ENCODE data around the gene HORMAD2.

The HORMAD2 gene

DNA sequence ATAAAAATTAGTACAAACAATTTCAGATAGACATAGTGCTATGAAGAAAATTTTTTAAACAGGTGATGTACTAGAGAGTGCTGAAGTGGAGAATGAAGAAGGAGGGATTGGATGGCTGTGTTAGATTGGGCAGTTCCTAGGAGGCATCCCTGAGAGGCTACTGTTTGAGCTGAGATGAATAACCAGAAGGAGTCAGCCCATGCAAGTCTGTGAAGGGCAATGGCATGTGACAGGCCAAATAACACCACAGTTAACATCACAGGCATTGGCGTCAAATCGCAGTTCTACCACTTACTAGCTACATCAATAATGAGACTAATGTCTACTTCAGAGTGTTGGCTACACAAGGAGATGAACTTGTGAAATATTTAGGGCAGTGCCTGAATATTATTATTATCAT lies 35.4 kb downstream of the HORMAD2 start:
- no peak for DNase-seq

DNA sequence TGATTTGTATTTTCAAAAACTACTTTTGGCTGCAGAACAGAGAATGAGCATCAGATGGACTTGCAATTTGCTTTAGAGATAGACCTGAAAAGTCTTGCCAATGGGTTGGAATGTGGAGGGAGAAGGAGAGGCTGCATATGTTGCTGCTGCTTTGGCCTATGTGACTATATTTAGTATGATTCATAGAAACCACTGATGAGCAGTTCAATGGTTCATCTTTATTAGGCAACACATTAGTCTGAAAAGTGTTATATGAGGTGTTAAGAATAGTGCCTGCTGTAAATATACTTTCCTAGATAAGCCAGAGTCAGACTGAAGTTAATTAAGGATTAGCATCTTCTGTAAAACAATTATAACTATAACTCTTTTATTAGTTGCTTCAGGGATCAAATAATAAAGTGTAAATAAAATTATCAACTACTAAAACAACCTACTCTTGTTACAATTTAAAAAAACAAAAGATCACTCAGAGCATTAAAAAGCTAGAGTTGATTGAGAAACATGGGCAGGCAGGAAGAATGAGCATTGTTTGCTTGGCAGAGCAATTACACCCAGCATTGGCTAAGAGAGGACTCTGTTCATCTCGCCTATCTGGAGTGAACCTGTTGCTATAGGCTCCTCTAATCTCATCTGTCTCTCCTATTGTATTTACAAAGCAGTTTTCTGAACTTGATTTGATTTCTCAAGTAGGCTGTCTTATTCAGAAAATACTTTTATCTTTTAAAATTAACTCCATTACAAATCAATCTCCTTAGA lies 36.3 kb downstream of the HORMAD2 start:
- no peak for DNase-seq

DNA sequence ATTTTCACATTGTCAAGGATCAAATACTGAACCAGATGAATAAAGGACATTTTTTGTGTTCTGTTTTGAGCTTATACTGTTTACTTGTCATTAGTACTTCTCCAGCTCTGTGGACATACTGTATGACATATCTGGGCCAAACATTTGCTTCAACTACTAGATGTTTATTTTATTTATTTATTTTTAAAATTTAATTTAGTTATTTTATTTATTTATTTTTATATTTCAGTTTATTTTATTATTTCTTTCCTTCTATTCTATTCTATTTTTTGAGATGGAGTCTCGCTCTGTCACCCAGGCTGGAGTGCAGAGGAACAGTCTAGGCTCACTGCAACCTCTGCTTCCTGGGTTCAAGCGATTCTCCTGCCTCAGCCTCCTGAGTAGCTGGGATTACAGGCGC lies 37.0 kb downstream of the HORMAD2 start:
- no peak for DNase-seq

DNA sequence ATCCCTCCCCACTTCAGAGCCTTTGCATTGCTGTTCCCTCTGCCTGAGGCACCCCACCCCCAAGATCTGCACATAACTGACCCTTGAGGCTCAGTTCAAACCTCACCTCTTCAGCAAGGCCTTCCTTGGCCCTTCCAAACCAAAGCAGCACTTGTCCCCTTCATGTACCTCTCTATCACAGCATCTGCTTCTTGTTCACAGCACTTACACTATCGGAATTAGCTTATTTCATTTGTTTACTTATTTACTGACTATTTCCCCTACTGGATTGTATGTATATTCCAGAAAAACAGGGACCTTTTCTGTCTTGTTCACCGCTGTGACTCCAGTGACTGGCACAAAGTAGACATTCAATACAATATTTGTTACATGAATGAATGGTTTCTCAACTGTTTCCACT lies 38.0 kb downstream of the HORMAD2 start:
- no peak for DNase-seq

DNA sequence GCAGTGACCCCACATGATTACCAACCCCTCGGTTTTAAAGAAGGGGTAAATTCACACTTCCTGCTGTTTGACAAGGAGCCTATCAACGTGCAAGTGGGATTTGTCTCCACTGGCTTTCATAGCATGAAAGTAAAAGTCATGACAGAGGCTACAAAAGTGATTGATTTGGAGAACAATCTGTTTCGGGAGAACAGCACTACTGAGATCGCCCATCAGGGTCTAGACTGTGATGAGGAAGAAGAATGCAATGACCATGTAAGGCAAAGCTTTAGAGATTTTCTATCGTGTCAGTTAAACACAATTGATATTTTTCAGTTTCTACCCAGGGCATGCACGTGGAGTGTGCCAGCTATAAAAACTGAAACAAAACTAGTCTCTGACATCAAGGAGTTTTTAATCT lies 41.7 kb downstream of the HORMAD2 start:
- DNase-seq, result no peak

DNA sequence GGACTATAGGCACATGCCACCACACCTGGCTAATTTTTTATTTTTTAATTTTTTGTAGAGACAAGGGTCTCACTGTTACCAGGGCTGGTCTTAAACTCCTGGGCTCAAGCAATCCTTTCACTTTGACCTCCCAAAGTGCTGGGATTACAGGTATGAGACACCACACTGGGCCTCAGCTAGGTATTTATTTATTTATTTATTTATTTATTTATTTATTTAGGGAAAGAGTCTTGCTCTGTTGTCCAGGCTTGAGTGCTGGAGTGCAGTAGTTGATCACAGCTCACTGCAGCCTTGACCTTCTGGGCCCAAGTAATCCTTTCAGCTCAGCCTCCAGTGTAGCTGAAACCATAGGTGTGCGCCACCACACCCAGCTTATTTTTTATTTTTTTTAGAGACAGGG lies 43.2 kb downstream of the HORMAD2 start:
- no peak for DNase-seq

DNA sequence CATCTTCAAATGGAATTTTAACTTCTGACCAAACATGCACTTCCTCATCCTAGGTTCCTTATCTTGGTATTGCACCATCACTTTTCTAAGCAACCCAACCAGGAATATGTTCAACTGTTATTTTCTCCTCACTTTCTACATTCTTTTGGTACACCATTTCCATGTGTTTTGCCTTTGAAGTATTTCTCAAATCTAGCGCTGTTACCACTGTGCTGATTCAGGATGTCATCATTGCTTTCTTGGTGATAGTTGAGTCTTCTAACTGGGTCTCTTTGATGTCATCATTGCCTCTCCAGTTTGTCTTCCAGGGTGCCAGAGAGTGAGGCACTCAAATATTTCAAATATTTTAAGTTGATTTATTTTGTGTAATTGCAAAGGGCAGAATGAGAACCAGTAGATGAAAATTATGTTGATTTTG lies 47.5 kb downstream of the HORMAD2 start:
- no peak for DNase-seq

DNA sequence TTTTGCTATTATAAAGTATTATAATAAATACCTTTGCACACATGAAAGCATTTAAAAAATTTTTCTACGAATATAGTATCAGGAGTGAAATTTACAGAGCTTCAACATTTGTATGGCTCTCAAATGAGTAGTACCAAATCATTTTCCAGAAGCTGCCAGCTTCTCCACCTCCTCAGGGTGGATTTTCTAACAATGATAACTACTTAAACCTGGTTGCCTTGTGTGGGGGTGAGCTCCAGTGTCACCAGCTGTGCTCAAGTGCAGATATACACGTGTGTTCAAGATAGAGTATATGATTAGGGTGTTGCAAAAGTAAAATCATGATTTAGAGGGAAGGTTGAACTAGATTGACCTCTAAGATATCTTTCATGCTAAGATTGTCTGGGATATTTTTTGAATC lies 48.2 kb downstream of the HORMAD2 start:
- no peak for DNase-seq

DNA sequence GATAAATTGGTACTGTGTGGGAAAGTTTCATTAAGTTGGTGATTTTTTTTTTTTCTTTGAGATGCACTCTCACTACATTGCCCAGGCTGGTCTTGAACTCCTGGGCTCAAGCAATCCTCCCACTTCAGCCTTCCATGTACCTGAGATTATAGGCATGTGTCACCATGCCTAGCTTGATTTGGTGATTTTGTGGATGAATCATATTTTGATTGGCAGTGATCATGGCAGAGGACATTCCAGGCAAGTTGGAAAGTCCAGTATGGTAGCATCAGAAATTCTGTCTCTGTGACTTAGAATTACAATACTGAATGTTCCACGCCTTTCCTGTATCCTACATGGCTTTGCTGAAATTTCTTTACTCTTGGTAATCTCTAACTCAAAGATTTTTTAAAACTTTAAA lies 49.4 kb downstream of the HORMAD2 start:
- no peak for DNase-seq

DNA sequence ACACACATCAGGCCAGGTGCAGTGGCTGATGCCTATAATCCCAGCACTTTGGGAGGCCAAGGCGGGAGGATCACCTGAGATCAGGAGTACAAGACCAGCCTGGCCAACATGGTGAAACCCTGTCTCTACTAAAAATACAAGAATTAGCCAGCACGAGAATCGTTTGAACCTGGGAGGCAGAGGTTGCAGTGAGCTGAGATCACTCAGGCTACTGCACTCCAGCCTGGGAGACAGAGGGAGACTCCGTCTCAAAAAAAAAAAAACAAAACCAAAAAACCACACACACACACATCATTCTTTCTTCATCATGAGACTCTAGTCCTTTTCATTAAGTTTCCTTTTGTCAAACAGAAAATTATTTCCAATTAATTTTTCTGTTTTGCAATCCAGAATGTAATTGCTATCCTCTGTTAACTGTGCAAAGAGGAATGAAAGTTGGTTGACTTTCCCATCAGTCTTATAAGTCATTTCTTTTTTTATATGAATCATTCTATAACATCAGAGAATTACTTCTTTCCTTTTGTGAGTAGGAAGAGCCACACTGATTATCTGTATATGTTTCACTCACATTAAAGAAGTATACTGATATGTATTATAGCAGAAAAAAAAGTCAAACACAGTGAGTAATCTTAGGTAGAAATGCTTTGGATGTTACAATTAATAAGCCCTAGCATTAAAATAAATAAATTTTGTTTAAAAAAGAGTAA lies 52.2 kb downstream of the HORMAD2 start:
- no peak for DNase-seq

DNA sequence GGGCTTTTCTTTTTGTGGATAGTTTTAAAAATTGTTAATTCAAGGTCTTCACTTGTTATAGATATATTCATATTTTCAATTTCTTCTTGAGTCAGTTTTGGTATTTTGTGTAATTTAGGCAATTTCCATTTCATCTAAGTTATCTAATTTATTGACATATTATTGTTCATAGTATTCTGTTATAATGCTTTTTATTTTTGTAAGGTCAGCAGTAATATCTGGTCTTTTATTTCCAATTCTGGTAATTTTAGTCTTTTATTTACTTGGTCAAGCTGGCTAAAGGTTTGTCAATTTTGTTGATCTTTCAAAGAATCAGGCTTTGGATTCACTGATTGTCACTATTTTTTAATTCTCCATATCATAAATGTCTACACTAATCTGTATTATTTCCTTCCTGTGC lies 60.1 kb downstream of the HORMAD2 start:
- no peak for DNase-seq

DNA sequence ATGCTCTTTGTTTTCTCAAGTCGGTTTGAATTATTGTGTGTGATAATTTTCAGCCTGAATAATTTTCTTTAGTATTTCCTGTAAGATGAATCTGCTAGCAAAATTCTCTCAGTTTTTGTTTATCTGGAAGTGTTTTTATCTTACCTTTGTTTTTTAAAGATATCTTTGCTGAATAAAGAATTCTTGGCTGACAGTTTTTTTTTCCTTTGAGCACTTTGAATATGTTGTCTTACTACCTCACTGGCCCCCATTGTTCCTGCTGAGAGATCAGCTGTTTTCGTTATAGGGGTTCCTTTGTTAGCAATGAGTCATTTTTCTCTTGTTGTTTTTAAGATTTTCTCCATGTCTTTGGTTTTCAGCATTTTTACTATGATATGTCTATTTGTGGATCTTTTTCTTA lies 63.0 kb downstream of the HORMAD2 start:
- DNase-seq, result no peak

DNA sequence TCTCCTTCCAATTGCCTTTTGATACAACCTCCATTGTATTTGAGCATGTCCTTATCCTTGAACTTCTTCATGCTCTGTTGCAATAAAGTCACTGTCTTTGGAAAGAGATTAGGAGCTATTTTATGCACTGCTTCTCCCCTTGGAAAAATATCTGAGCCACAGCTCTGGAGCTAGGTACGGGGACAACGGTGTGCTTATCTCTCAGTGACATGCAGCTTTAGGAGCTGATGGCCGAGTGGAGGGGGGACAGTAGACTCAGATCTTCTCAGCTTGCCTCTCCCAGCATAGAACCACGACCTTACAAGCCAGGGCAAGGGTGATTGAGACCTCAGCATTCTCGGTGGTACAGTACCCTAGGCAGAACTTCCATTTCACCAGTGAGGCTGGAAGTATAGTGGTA lies 64.1 kb downstream of the HORMAD2 start:
- no peak for DNase-seq

DNA sequence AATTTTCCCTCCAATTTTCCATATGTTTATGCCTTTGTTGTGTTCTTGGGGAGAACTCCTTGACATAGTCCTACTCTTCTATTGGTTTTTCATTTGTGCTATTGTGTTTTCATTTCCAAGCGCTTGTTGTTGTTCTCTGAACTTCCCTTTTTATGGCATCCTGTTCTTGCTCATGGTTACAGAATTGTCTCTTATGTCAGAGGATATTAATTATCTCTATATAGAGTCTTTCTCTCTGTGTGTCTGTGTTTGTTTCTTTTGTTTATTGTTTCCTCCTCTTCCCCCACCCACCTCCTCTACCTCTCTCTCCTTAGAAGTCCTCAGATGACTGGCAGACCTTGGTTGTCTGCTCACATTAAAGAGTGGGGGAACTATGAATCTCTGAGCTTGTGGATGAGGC lies 69.9 kb downstream of the HORMAD2 start:
- no peak for DNase-seq

DNA sequence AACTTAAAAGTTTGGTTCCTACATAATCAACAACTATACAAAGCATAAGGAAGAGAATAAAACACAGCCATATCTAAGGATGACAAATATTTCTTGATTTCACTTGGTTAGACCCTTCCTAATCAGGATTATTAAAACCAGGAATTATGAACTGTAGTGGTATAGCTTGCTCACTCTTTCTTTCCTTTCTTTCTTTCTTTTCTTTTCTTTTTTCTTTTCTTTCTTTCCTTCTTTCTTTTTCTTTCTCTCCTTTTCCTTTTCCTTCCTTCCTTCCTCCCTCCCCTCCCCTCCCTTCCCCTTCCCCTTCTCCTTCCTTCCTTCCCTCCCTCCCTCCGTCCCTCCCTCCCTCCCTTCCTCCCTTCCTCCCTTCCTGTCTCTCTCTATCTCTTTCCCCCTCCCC lies 78.0 kb downstream of the HORMAD2 start:
- DNase-seq, result no peak

DNA sequence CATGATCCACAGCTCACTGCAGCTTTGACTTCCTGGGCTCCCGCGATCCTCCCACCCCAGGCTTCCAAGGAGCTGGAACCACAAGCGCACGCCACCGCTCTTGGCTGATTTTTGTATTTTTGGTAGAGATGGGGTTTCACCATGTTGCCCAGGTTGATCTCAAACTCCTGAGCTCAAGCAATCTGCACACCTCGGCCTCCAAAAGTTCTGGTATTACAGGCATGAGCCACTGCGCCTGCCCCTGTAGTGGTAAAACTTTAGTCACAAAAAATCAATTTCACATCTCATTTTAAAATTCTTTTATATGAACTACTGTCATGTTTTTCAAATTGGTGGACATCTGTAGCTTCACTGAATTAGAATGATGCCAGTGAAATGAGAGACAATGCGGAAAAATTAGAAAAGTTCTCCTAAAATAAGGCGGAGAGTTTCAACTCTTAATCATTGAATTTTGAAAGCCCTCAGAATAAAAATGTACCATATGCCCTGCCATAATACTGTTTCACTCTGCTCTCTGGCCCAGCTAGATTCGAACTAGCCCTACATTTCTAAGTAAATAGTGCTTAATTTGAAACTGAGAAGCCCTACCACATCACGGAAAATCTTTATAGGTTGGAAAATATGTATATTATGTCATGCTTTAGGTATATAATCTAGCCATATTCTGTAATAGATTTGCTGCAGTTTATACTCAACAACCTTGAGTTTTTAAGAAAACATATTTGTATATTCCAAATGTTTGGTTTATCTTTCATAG lies 78.7 kb downstream of the HORMAD2 start:
- no peak for DNase-seq

DNA sequence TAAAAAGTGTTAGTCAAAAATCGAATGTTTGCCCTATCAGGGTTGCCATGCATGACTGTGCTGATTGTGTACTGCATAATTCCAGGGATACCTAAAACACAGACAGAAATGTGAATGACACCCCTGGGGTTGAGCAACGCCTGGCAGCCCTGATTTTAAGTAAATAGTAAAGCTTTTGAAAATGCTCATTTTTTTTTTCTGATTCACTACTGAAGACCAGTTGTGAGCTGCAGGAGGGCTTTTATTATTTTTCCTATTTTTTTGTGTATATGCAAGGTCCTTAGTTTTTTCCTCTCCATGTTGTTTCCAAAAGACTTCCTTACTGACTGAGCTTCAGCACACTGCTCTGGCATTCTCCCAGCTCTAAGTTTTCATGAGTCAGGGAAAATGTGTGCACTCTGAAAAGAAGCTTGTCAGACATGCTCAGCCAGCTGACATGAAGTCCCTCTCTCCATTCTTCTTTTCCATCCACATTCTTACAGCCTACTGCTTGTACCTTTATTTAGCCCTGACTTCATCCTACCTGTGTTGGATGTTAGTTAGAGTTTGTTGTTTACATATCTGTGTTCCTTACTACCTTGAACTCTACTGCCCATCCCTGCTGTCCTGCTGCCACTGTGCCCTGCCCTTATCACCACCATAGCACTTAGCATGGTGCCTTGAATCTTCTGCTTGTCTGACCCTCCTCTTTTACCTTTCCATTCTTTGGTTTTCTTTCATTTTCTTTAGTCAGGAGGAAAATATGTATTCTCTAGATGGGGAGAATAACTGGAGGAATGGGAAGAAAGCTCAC lies 79.5 kb downstream of the HORMAD2 start:
- DNase-seq, result no peak

DNA sequence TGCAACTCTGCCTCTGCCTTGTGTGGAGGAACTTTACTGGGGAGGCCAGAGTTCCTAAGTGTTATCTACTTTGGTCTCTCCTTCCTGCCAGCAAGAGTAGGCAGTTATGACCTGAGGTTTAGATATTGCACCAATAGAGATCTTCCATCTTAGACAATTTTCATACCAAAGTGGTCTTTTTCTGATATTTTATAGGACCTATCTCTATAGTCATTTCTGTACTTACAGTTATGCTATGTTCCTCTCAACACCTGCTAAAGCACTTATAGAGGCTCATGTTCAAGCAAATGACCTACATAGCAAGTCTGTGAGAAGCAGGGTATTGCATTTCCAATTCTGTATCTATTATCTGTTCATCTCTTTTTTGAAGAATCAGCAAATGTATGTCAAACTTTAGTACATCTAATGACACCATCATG lies 80.8 kb downstream of the HORMAD2 start:
- no peak for DNase-seq

DNA sequence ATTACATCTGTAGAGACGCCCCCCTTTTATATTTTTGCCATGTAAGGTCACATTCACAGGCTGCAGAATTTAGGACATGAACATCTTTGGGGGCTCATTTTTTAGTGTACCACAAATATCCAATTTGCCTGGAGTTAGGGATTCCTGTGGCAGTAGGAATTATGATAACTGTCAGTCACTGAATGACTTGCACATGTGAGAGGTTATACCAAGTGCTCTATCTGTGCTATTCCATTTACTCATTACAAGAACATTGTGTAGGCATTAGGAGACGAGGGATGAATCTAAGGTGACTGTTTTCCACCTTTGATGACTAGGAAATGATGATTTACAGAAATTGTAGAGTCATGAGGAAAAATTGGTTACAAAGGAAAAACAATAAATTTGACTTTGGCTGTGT lies 87.0 kb downstream of the HORMAD2 start:
- no peak for DNase-seq

DNA sequence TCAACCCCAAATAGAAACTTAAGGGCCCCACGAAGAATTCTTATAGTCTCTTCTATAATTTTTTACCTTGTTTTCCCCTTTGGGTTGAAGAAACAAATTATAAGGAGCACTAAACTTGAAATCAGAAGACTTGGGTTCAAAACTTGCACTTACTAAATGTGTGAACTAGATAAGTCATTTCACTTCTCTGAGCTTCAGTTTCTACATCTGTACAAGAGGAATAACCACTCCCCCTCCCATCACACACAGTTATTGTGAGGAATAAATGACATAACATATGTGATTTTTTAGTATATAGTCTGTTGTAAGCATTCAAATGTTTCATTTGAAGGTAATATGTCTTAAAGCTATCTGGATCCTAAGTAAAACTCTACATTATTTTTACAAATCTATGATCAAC lies 87.5 kb downstream of the HORMAD2 start:
- no peak for DNase-seq

DNA sequence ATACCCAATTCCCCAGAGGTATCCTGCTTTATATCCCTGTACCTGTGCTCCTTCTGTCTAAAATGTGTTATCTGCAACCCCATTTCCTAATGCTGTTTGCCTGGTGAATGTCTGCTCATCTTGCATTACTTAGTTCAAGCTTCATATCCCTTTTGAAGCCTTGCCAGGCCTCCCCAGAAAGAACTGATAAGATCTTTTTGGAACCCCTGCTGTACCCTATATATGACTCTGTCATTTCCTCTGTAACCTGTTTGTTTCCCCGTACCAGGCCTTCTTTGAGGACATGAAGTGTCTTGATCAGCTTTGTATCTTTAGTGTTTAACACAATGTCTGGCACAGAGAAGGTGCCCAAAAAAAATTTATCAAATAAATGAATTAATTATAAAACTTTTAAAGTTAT lies 88.7 kb downstream of the HORMAD2 start:
- no peak for DNase-seq

DNA sequence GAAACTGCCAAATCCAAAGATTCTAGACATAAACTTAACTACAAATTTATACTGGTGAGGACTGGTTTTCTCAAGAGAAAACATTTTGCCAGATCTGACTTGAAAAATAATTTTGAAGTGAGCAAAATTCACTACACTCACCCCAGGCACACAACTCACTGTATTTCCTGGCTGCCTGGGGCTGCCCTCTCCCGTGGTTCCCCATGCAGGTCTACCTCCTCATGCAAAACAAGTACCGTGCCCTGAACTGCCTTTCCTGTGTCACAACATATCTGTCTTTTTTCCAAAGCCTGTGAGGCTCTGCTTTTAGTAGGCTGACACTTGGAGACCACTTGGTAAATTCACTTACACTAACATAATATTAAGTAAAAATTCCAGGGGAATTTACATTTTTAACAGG lies 89.9 kb downstream of the HORMAD2 start:
- no peak for DNase-seq

DNA sequence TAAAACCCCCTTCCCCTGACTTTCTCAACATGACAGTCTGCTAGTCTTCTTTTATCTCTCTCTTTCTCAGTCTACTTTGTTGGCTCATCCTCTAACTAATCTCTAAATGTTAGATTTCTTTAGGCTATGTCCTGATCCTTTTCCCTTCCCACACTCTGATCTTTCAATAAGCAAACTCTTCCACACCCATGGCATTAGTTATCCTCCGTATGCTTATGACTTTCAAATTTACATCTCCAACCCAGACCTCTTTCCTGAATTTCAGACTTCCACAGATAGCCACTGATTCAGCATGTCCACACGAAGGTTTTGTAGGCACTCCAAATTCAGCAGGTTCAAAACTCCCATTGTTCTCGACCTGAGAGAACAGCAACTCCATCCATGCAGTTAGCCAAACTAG lies 90.7 kb downstream of the HORMAD2 start:
- no peak for DNase-seq

Measured in activated CD4-positive, CD25-positive, alpha-beta regulatory T cell treated with anti-CD3 and anti-CD28 coated beads, Interleukin-2, amount 50 U/mL, for 72 hours (primary cell).